ENCODE data around the gene ING3. TPM values are rescaled to one million over a fixed set of nuclear protein-coding genes. Genes with fewer than 3 reads are reported as not detected.

The ING3 gene
- total and polyA plus RNA-seq, 11 donors = 5.4 to 16.0 (median 12.5) TPM

DNA sequence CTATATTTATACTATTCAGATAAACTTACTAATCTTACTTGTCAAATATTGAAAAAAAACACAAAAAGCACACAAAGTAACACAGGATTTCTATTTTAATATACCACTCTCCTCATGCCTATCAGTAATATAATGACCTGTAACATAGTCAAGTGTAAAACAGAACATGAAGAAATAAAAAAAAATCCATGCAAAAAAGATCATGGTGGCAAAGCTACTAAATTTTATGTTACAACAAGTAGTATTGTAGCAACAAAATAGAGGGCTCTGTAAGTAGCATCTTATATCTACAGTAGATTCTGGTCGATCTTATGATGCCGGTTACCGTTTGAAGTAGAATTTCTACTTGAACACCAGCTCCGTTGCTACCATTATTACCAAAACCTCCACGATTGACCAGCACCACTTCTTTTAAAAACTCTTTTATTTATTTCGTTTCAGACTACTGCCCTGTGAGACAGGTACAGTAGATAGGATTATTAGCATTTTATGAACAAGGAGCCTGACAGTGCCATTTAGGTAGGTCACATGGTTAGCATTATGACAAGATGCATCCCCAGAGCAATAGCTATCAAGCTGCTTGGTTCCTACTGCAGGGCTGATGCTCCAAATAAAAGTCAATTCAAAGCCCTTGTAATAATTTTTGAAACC lies 40.0 kb downstream of the ING3 start:
- Histone ChIP-seq H3K4me1 (peaks cover 0 to 70% (median 27%) of the 10 kb centered on the region in 12 donors), H3K9me3 (no peaks in the 10 kb centered on the region), H3K4me3 (peak overlapping the region; percentile 22 to 70 (median 64)), H3K36me3 (no peaks in the 10 kb centered on the region), H3K27ac (peak overlapping the region; percentile 84 to 96 (median 90)), H3K27me3 (peaks cover 0 to 3% (median 0%) of the 10 kb centered on the region in 9 donors)
- TF ChIP-seq POLR2A (IDR thresholded peaks at IDR 0.05) = no peak
- intact Hi-C loops (cut with DNase I) = no loop called here
- ATAC-seq (no peak), DNase-seq (no peak)
- WGBS, 4 donors = 31 to 44% (median 36%) methylated on average over 6 of the region's 6 CpGs

DNA sequence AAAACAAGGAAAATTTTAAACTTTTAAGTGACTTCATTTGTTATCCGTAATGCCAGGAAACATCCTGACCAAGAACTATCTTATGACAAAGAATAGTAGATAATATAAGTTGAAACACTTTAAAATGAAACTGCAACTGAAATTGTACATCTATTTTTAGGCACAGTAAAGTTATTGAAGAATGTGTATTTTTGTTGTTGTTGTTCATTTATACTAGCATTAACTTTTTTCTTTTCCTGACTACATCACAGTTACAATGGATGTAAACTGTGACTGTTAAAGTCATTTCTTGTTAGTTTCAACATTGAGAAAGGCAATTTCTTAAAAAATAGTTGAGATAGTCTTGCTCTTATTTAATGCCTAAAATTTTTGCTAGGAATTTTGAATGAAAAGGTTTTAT lies 40.6 kb downstream of the ING3 start:
- TF ChIP-seq, protein P1, sequence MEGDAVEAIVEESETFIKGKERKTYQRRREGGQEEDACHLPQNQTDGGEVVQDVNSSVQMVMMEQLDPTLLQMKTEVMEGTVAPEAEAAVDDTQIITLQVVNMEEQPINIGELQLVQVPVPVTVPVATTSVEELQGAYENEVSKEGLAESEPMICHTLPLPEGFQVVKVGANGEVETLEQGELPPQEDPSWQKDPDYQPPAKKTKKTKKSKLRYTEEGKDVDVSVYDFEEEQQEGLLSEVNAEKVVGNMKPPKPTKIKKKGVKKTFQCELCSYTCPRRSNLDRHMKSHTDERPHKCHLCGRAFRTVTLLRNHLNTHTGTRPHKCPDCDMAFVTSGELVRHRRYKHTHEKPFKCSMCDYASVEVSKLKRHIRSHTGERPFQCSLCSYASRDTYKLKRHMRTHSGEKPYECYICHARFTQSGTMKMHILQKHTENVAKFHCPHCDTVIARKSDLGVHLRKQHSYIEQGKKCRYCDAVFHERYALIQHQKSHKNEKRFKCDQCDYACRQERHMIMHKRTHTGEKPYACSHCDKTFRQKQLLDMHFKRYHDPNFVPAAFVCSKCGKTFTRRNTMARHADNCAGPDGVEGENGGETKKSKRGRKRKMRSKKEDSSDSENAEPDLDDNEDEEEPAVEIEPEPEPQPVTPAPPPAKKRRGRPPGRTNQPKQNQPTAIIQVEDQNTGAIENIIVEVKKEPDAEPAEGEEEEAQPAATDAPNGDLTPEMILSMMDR (IDR thresholded peaks at IDR 0.05) = no peak
- no peak for TF ChIP-seq POLR2A (IDR thresholded peaks at IDR 0.05)
- no peaks in the 10 kb centered on the region for H3K9me3 ChIP-seq
- 12 to 21% (median 13%) methylated on average over 1 of the region's 1 CpG for WGBS, 4 donors
- no peaks in the 10 kb centered on the region for H3K36me3 ChIP-seq
- peak overlapping the region; percentile 22 to 70 (median 64) for H3K4me3 ChIP-seq
- peaks cover 0 to 74% (median 30%) of the 10 kb centered on the region in 12 donors for H3K4me1 ChIP-seq
- H3K27me3 ChIP-seq = peaks cover 0 to 3% (median 0%) of the 10 kb centered on the region in 9 donors
- ATAC-seq (no peak), DNase-seq (no peak)
- H3K27ac ChIP-seq = peak overlapping the region; percentile 1 to 96 (median 90)
- intact Hi-C loops (cut with DNase I) = no loop called here

DNA sequence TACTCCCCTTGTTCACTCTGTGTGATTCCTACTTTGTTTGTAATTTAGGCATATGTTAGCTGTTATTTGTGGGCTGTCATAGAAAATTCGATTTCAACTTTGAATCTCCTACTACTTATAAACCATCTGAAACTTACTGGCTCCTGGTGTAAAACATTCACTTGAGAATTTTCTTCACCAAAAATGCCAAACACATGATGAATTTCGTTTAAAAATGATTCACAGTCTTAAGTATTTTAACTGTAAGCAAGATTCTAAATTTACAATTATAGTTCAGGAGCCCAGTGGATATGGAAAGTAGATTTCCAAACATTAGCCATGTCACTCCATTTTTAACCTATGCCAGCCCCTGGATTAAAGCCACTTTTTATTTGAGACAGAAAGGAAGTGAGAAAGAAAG lies 41.0 kb downstream of the ING3 start:
- no peaks in the 10 kb centered on the region for H3K36me3 ChIP-seq
- ATAC-seq = no peak
- WGBS, 4 donors = 7 to 21% (median 18%) methylated on average over 2 of the region's 2 CpGs
- no peak for DNase-seq
- TF ChIP-seq, protein P1 (IDR thresholded peaks at IDR 0.05) = no peak
- no peak for TF ChIP-seq POLR2A (IDR thresholded peaks at IDR 0.05)
- intact Hi-C loops (cut with DNase I) = no loop called here
- peak overlapping the region; percentile 22 to 70 (median 64) for H3K4me3 ChIP-seq
- H3K4me1 ChIP-seq = peaks cover 0 to 78% (median 34%) of the 10 kb centered on the region in 12 donors
- H3K27ac ChIP-seq = peak overlapping the region; percentile 1 to 96 (median 90)
- H3K9me3 ChIP-seq = no peaks in the 10 kb centered on the region
- peaks cover 0 to 3% (median 0%) of the 10 kb centered on the region in 9 donors for H3K27me3 ChIP-seq

DNA sequence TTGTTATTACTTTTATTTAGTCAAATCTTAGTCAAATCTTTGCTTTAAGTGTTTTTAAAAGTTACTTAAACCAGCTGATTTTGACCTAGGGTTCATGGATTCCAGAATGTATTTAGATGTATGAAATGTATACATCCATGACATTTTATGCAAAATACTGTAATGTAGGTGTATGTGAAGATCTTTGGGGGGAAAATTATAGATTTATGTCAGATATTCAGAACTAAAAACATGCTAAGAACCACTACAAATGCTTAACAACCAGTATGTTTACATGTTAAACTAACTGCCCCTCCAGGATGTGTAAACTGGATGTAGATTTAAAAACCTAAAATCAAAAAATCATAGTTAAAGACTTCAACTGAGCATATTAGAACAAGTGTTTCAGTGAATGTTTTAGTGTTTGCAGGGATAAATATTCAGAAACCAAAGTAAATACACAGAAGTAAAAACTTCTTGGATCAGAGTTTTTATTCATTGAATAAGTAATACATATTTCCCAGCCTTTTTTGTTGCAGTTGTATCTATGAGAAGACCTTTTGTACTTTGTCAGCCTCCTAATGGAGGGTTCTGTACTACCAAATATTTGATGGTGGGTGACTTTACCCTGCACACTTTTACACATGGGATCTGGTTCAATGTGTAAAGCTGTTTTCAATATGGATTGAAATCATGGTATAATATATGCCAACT lies 41.8 kb downstream of the ING3 start:
- H3K9me3 ChIP-seq = no peaks in the 10 kb centered on the region
- peak overlapping the region in 11 of 12 donors; percentile 13 to 96 (median 90) for H3K27ac ChIP-seq
- H3K27me3 ChIP-seq = peaks cover 0 to 3% (median 0%) of the 10 kb centered on the region in 9 donors
- H3K4me1 ChIP-seq = peaks cover 0 to 87% (median 38%) of the 10 kb centered on the region in 12 donors
- no peaks in the 10 kb centered on the region for H3K36me3 ChIP-seq
- DNase-seq (no peak), ATAC-seq (no peak)
- TF ChIP-seq, protein P1 (IDR thresholded peaks at IDR 0.05) = no peak
- TF ChIP-seq POLR2A (IDR thresholded peaks at IDR 0.05) = no peak
- intact Hi-C loops (cut with DNase I) = no loop called here
- peak overlapping the region in 11 of 12 donors; percentile 8 to 70 (median 65) for H3K4me3 ChIP-seq

Measured in heart left ventricle (tissue), 16 donors.